Panc1 (cell line): ENCODE measurements around the gene SPDYE6. TPM values are rescaled to one million over a fixed set of nuclear protein-coding genes. Genes with fewer than 3 reads are reported as not detected.

ENCODE experiments used
- ATAC-seq: fragments of 200-7000 bp; cut with Tn5 transposase; 2 replicates; pipeline ENCODE4 v1.9.1; 2020; ENCODE audit warnings: mild to moderate bottlenecking, moderate library complexity
- BruUV-seq: library from RNA; stranded (reverse); fragments of 400-500 nt; replicated peaks from 2 replicates; lab custom pipeline; 2021; lab: Mats Ljungman, UMichigan
- CTCF ChIA-PET: fragments of 300-600 bp; sonication (Branson Sonifier 250); formaldehyde crosslinking; loops from one replicate; lab custom pipeline; 2022; ENCODE audit warnings: antibody characterized with exemption; lab: Charles Lee
- POLR2A ChIA-PET: fragments of 300-600 bp; sonication (Branson Sonifier 250); formaldehyde crosslinking; loops from one replicate; lab custom pipeline; 2022; ENCODE audit warnings: antibody characterized with exemption; lab: Charles Lee
- DNase-seq: peaks from one replicate; pipeline ENCODE4 v3.0.0-alpha.2; 2010; ENCODE audit warnings: low read depth, low spot score
- H3K27ac ChIP-seq: 2 replicates; pipeline ENCODE4 v1.5.1; 2011; ENCODE audit warnings: mild to moderate bottlenecking, low read length, inconsistent platforms
- H3K27me3 ChIP-seq: fragments of 200-500 bp; sonication (Bioruptor generic); 2 replicates; pipeline ENCODE4 v1.6.0; 2014; ENCODE audit warnings: low read length, inconsistent platforms; ENCODE audit not compliant: control insufficient read depth, insufficient read depth
- H3K36me3 ChIP-seq: fragments of 200-500 bp; sonication (Bioruptor generic); 2 replicates; pipeline ENCODE4 v1.5.1; 2014; ENCODE audit warnings: inconsistent platforms, mild to moderate bottlenecking, low read length, moderate library complexity; ENCODE audit not compliant: control insufficient read depth, insufficient read depth
- H3K4me1 ChIP-seq: 2 replicates; pipeline ENCODE4 v1.5.1; 2011; ENCODE audit warnings: inconsistent platforms, mild to moderate bottlenecking, low read length, moderate library complexity; ENCODE audit not compliant: control insufficient read depth, insufficient read depth
- H3K4me3 ChIP-seq, 2 experiments: 2 replicates each; pipeline ENCODE4 v1.5.1; 2011 to 2012; ENCODE audit warnings: low read depth in 2 of 2, low read length in 2 of 2, mild to moderate bottlenecking in 2 of 2, inconsistent platforms in 1 of 2, moderate library complexity in 1 of 2
- H3K9me3 ChIP-seq: fragments of 200-500 bp; sonication (Bioruptor generic); 2 replicates; pipeline ENCODE4 v1.5.1; 2014; ENCODE audit warnings: low read depth, mild to moderate bottlenecking, inconsistent platforms, low read length, moderate library complexity; ENCODE audit not compliant: control insufficient read depth, insufficient read depth
- CTCF ChIP-seq: fragments of 450-650 bp; IDR thresholded peaks from 2 replicates; pipeline ENCODE4 v1.5.1; 2017; ENCODE audit warnings: mild to moderate bottlenecking
- POLR2AphosphoS5 ChIP-seq: IDR thresholded peaks from 2 replicates; pipeline ENCODE4 v1.6.1; 2012; ENCODE audit warnings: mild to moderate bottlenecking, low read depth, low read length, moderate library complexity
- SIN3A ChIP-seq: IDR thresholded peaks from 2 replicates; pipeline ENCODE4 v1.6.1; 2012; ENCODE audit warnings: low read depth, mild to moderate bottlenecking, low read length, moderate library complexity, borderline replicate concordance; ENCODE audit not compliant: insufficient read depth
- TCF7L2 ChIP-seq: IDR thresholded peaks from 2 replicates; pipeline ENCODE4 v1.6.1; 2011; ENCODE audit warnings: mild to moderate bottlenecking, low read depth, low read length, inconsistent platforms
- in situ Hi-C: cut with HindIII; loops from 2 replicates; pipeline ENCODE4 v1.10.0; 2016; ENCODE audit warnings: low sequenced_read_pairs, low pct_unique_long_range_greater_than_20kb
- intact Hi-C: fragments of 100-400 bp; cut with micrococcal nuclease; formaldehyde crosslinking; loops from one replicate; pipeline ENCODE4 v1.10.0; 2022; ENCODE audit not compliant: unreplicated experiment
- total RNA-seq: library from RNA; stranded (reverse); gene quantifications from one replicate; pipeline ENCODE4 v1.2.1, GENCODE V29; 2021; ENCODE audit not compliant: unreplicated experiment
- TF ChIP-seq, protein P1 (sequence below), 2 experiments: IDR thresholded peaks; 2 replicates each; pipeline ENCODE4 v1.6.1; 2011 to 2012; ENCODE audit warnings: low read depth in 2 of 2, control low read depth in 1 of 2, low read length in 1 of 2, mild to moderate bottlenecking in 1 of 2, moderate library complexity in 1 of 2; ENCODE audit not compliant: insufficient read depth in 1 of 2

SPDYE6 gene
- total RNA-seq, 1 experiment from 2014 or later: not detected

DNA sequence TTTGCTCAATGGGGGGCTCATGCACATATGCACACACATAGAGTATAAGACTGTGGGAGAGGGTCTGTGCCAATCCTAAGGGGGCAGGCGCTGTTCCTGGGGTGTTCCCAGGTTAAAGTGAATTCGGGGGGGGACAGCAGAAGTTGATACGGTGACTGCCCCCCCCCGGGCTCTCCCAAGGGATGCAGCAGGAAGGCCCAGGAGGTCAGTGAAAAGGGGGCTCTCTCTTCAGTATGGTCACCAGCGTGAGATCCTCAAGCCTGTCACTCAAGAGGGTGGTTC is 32.4 kb downstream of the SPDYE6 start:
- POLR2A ChIA-PET: no interaction called here

DNA sequence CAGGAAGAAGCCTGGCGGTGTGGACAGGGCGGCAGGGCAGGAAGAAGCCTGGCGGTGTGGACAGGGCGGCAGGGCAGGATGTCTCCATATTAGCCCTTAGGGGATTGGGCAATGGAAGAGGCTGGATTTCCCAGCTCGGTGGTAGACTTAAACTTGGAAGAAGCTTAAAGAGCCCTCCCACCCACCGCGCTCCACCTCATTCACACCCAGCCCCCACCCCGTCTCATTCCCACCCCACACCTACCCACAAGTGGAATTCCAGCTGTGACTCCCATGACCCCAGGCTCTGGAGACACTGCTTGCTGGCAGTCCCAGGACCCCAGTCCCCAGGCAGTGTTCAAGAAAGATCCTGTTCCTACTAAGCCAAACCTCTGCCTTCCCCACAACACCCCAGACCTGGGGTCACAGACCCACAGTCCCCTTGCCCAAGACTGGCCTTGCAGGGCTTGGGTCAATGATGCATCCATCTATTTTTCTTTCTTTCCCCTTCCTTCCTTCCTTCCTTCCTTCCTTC is 34.0 kb downstream of the SPDYE6 start:
- in situ Hi-C loops (no loop called here), intact Hi-C loops (no loop called here)
- DNase-seq (no peak), ATAC-seq (no peak)
- CTCF ChIA-PET: no interaction called here
- Histone ChIP-seq H3K27me3 (no peaks in the 10 kb centered on the region), H3K9me3 (no peaks in the 10 kb centered on the region), H3K4me3 (no peak overlapping the region), H3K4me1 (no peaks in the 10 kb centered on the region), H3K36me3 (no peaks in the 10 kb centered on the region), H3K27ac (no peak overlapping the region)
- no peak for TF ChIP-seq CTCF
- TF ChIP-seq SIN3A: no peak
- TF ChIP-seq TCF7L2: no peak
- TF ChIP-seq POLR2AphosphoS5: no peak
- TF ChIP-seq, protein P1, sequence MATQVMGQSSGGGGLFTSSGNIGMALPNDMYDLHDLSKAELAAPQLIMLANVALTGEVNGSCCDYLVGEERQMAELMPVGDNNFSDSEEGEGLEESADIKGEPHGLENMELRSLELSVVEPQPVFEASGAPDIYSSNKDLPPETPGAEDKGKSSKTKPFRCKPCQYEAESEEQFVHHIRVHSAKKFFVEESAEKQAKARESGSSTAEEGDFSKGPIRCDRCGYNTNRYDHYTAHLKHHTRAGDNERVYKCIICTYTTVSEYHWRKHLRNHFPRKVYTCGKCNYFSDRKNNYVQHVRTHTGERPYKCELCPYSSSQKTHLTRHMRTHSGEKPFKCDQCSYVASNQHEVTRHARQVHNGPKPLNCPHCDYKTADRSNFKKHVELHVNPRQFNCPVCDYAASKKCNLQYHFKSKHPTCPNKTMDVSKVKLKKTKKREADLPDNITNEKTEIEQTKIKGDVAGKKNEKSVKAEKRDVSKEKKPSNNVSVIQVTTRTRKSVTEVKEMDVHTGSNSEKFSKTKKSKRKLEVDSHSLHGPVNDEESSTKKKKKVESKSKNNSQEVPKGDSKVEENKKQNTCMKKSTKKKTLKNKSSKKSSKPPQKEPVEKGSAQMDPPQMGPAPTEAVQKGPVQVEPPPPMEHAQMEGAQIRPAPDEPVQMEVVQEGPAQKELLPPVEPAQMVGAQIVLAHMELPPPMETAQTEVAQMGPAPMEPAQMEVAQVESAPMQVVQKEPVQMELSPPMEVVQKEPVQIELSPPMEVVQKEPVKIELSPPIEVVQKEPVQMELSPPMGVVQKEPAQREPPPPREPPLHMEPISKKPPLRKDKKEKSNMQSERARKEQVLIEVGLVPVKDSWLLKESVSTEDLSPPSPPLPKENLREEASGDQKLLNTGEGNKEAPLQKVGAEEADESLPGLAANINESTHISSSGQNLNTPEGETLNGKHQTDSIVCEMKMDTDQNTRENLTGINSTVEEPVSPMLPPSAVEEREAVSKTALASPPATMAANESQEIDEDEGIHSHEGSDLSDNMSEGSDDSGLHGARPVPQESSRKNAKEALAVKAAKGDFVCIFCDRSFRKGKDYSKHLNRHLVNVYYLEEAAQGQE (IDR thresholded peaks at IDR 0.05; ENCODE audit: insufficient read depth in 1 of 2, low read depth in 2 of 2, low read length in 1 of 2): no peak
- POLR2A ChIA-PET: no interaction called here
- BruUV-seq: no TSS peak

More for the DNA sequence above, 32.4 kb downstream of the SPDYE6 start:
- ATAC-seq: no peak
- H3K4me3 ChIP-seq: no peak overlapping the region
- BruUV-seq: no TSS peak
- H3K9me3 ChIP-seq: no peaks in the 10 kb centered on the region
- H3K36me3 ChIP-seq: no peaks in the 10 kb centered on the region
- in situ Hi-C loops: no loop called here
- TF ChIP-seq CTCF (no peak), SIN3A (no peak), TCF7L2 (no peak), POLR2AphosphoS5 (no peak)
- TF ChIP-seq, protein P1 (IDR thresholded peaks at IDR 0.05; ENCODE audit: insufficient read depth in 1 of 2, low read depth in 2 of 2, low read length in 1 of 2): no peak
- no peak for DNase-seq
- H3K27ac ChIP-seq: no peak overlapping the region
- intact Hi-C loops: no loop called here
- H3K27me3 ChIP-seq: no peaks in the 10 kb centered on the region
- no peaks in the 10 kb centered on the region for H3K4me1 ChIP-seq
- CTCF ChIA-PET: no interaction called here
